Measurements from ENCODE around the gene C17orf100.

The C17orf100 gene

GRCh38 chr17:6676802-6677157 lies 25.2 kb downstream of the C17orf100 start:
- TF ChIP-seq CTCF (IDR thresholded peaks at IDR 0.05; ENCODE audit: low read length) (no peak), EZH2phosphoT487 (IDR thresholded peaks at IDR 0.05; ENCODE audit: low read length) (no peak), EZH2 (optimal IDR thresholded peaks at IDR 0.05; ENCODE audit: low read depth, low read length) (no peak)
- no peaks in the 10 kb centered on the region for H3K9me3 ChIP-seq (replicated peaks; ENCODE audit: insufficient read depth, low read length)
- H4K20me1 ChIP-seq (ENCODE audit: insufficient read depth, low read length), result no peaks in the 10 kb centered on the region

GRCh38 chr17:6677158-6677831 lies 25.7 kb downstream of the C17orf100 start:
- Histone ChIP-seq H3K9me3 (replicated peaks; ENCODE audit: insufficient read depth, low read length) (no peaks in the 10 kb centered on the region), H3K4me1 (ENCODE audit: low read length) (peaks cover 10% of the 10 kb centered on the region; the same call in 1 of the 2 replicates), H3K36me3 (replicated peaks; ENCODE audit: insufficient read depth, low read length) (no peaks in the 10 kb centered on the region), H3F3A (ENCODE audit: insufficient read depth, low read length) (no peaks in the 10 kb centered on the region), H3K9ac (ENCODE audit: low read length) (no peak overlapping the region), H4K20me1 (ENCODE audit: insufficient read depth, low read length) (no peaks in the 10 kb centered on the region), H3K27me3 (replicated peaks; ENCODE audit: insufficient read depth, low read length) (peaks cover 42% of the 10 kb centered on the region), H3K79me2 (ENCODE audit: low read length) (no peaks in the 10 kb centered on the region), H3K27ac (ENCODE audit: low read length) (no peak overlapping the region), H3K4me2 (ENCODE audit: low read depth, low read length) (no peak overlapping the region), H3K9me2 (replicated peaks; ENCODE audit: insufficient read depth, low read length) (no peaks in the 10 kb centered on the region), H2AFZ (ENCODE audit: low read length) (no peak overlapping the region), H3K4me3 (ENCODE audit: low read length) (no peak overlapping the region)
- no peak for TF ChIP-seq EZH2phosphoT487 (IDR thresholded peaks at IDR 0.05; ENCODE audit: low read length)
- TF ChIP-seq CTCF (IDR thresholded peaks at IDR 0.05; ENCODE audit: low read length), result no peak
- TF ChIP-seq EZH2 (optimal IDR thresholded peaks at IDR 0.05; ENCODE audit: low read depth, low read length), result no peak
- DNase-seq, result peak; percentile 43

More at GRCh38 chr17:6676802-6677157, 25.2 kb downstream of the C17orf100 start:
- Histone ChIP-seq H3K36me3 (replicated peaks; ENCODE audit: insufficient read depth, low read length) (no peaks in the 10 kb centered on the region), H3K79me2 (ENCODE audit: low read length) (no peaks in the 10 kb centered on the region), H3F3A (ENCODE audit: insufficient read depth, low read length) (no peaks in the 10 kb centered on the region), H3K9ac (ENCODE audit: low read length) (no peak overlapping the region), H3K27me3 (replicated peaks; ENCODE audit: insufficient read depth, low read length) (peaks cover 37% of the 10 kb centered on the region), H3K9me2 (replicated peaks; ENCODE audit: insufficient read depth, low read length) (no peaks in the 10 kb centered on the region), H3K27ac (ENCODE audit: low read length) (no peak overlapping the region), H3K4me2 (ENCODE audit: low read depth, low read length) (no peak overlapping the region), H3K4me3 (ENCODE audit: low read length) (no peak overlapping the region), H2AFZ (ENCODE audit: low read length) (no peak overlapping the region), H3K4me1 (ENCODE audit: low read length) (peaks cover 10% of the 10 kb centered on the region; the same call in 1 of the 2 replicates)
- no peak for DNase-seq

- Histone ChIP-seq H3K27ac (ENCODE audit: low read length) (no peak overlapping the region), H2AFZ (ENCODE audit: low read length) (no peak overlapping the region), H3F3A (ENCODE audit: insufficient read depth, low read length) (no peaks in the 10 kb centered on the region), H3K9ac (ENCODE audit: low read length) (no peak overlapping the region), H3K9me2 (replicated peaks; ENCODE audit: insufficient read depth, low read length) (no peaks in the 10 kb centered on the region), H3K27me3 (replicated peaks; ENCODE audit: insufficient read depth, low read length) (peaks cover 44% of the 10 kb centered on the region), H3K4me2 (ENCODE audit: low read depth, low read length) (no peak overlapping the region), H3K36me3 (replicated peaks; ENCODE audit: insufficient read depth, low read length) (no peaks in the 10 kb centered on the region), H4K20me1 (ENCODE audit: insufficient read depth, low read length) (no peaks in the 10 kb centered on the region), H3K4me3 (ENCODE audit: low read length) (no peak overlapping the region), H3K4me1 (ENCODE audit: low read length) (peaks cover 10% of the 10 kb centered on the region; the same call in 1 of the 2 replicates), H3K9me3 (replicated peaks; ENCODE audit: insufficient read depth, low read length) (no peaks in the 10 kb centered on the region), H3K79me2 (ENCODE audit: low read length) (no peaks in the 10 kb centered on the region)
- no peak for DNase-seq
- TF ChIP-seq CTCF (IDR thresholded peaks at IDR 0.05; ENCODE audit: low read length), result no peak
- no peak for TF ChIP-seq EZH2phosphoT487 (IDR thresholded peaks at IDR 0.05; ENCODE audit: low read length)
- TF ChIP-seq EZH2 (optimal IDR thresholded peaks at IDR 0.05; ENCODE audit: low read depth, low read length), result no peak
These were observed 26.4 kb downstream of the C17orf100 start for GRCh38 chr17:6677946-6678345.

Measured in MM.1S (cell line).